HL-60/S4 (cell line): ENCODE data around the gene RTF1.

Source experiments
- in situ Hi-C: fragments of 300-500 bp; cut with MboI; formaldehyde crosslinking; loops from 2 replicates; pipeline ENCODE4 v1.14.3; 2022; ENCODE audit warnings: low sequenced_read_pairs

Gene RTF1

GRCh38 chr15:41484937-41485625, 68.2 kb downstream of the RTF1 start:
- in situ Hi-C loops, result no loop called here

- in situ Hi-C loops, result no loop called here
Measured at GRCh38 chr15:41486286-41486685, 69.4 kb downstream of the RTF1 start.

GRCh38 chr15:41487381-41487780, 70.5 kb downstream of the RTF1 start:
- in situ Hi-C loops, result no loop called here

- in situ Hi-C loops, result no loop called here
Measured at GRCh38 chr15:41487802-41488201, 70.9 kb downstream of the RTF1 start.

- in situ Hi-C loops, result no loop called here
Measured at GRCh38 chr15:41489641-41490040, 72.7 kb downstream of the RTF1 start.

GRCh38 chr15:41490355-41490754, 73.5 kb downstream of the RTF1 start:
- in situ Hi-C loops, result no loop called here

GRCh38 chr15:41491889-41492288, 75.0 kb downstream of the RTF1 start:
- in situ Hi-C loops, result no loop called here

GRCh38 chr15:41492597-41493204, 75.8 kb downstream of the RTF1 start:
- in situ Hi-C loops, result no loop called here

GRCh38 chr15:41493205-41493901, 76.5 kb downstream of the RTF1 start, which contains the start of gene ITPKA:
Gene ITPKA (plus strand): TSS chr15:41493874. CDS start chr15:41493928, 54 bp downstream.
- in situ Hi-C loops, result no loop called here

- in situ Hi-C loops, result no loop called here
Measured at GRCh38 chr15:41493902-41494189, 77.0 kb downstream of the RTF1 start.

GRCh38 chr15:41494190-41494921, 77.5 kb downstream of the RTF1 start:
- in situ Hi-C loops, result no loop called here

GRCh38 chr15:41494922-41495735, 78.2 kb downstream of the RTF1 start:
- in situ Hi-C loops, result no loop called here

- in situ Hi-C loops, result no loop called here
Measured at GRCh38 chr15:41495736-41496599, 79.1 kb downstream of the RTF1 start.

GRCh38 chr15:41498657-41499056, 81.8 kb downstream of the RTF1 start:
- in situ Hi-C loops, result no loop called here

GRCh38 chr15:41499109-41499851, 82.4 kb downstream of the RTF1 start:
- in situ Hi-C loops, result no loop called here

- in situ Hi-C loops, result no loop called here
Measured at GRCh38 chr15:41501191-41501917, 84.5 kb downstream of the RTF1 start.

GRCh38 chr15:41501931-41502794, 85.3 kb downstream of the RTF1 start:
- in situ Hi-C loops, result no loop called here
